Sigmoid colon (tissue), 4 donors: ENCODE results near the gene TM7SF3.

ENCODE experiments used
- EP300 ChIP-seq, 4 donors: sonication (generic); formaldehyde crosslinking; IDR thresholded peaks; one replicate each; pipeline ENCODE4 v1.6.1; 2017; ENCODE audit warnings: antibody characterized with exemption in 4 of 4
- POLR2A ChIP-seq, 2 donors: fragments of 450-650 bp; IDR thresholded peaks; one replicate each; pipeline ENCODE4 v1.6.1; 2016; ENCODE audit warnings: antibody characterized with exemption in 2 of 2, mild to moderate bottlenecking in 2 of 2, moderate library complexity in 2 of 2
- TF ChIP-seq, protein P1 (sequence below), 4 experiments: fragments of 450-650 bp in 3 of 4; fragments of 200-600 bp in 1 of 4; IDR thresholded peaks; one replicate each; pipeline ENCODE4 v1.5.1; 2016 to 2019; ENCODE audit warnings: antibody characterized with exemption in 4 of 4, mild to moderate bottlenecking in 3 of 4, moderate library complexity in 2 of 4

DNA sequence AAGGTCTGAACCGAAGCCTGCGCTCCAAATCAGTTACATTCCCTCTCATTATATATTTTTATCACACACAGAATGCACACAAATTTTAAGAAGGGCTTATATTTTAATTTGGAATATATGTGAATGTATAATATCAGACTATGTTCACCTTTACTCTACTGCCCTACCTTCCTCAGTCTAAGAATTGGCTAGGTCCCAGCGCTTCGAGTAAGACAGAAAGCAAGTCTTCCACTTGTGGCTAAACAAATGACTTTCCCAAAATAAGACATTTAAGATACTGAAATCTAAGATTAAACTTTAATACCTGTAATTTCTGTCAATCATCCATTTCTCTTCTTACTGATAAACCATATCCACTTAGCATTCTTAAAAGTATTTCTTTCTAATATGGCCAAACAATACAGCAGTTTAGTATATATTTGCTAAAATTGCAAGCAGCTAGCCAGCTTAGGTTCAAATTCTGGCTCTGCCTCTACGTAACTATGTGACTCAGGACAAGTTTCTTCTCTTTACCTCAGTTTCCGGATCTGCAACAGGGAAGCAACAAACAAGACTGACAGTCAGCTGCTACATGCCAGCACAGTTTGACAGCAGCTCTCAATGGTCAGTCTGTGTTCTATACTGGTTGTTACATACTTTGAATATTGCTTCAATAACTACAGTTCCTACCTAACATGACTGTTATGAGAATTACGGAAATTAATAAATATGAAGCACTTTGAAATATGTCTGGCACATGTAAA lies 78.4 kb downstream of the TM7SF3 start:
- TF ChIP-seq, protein P1, sequence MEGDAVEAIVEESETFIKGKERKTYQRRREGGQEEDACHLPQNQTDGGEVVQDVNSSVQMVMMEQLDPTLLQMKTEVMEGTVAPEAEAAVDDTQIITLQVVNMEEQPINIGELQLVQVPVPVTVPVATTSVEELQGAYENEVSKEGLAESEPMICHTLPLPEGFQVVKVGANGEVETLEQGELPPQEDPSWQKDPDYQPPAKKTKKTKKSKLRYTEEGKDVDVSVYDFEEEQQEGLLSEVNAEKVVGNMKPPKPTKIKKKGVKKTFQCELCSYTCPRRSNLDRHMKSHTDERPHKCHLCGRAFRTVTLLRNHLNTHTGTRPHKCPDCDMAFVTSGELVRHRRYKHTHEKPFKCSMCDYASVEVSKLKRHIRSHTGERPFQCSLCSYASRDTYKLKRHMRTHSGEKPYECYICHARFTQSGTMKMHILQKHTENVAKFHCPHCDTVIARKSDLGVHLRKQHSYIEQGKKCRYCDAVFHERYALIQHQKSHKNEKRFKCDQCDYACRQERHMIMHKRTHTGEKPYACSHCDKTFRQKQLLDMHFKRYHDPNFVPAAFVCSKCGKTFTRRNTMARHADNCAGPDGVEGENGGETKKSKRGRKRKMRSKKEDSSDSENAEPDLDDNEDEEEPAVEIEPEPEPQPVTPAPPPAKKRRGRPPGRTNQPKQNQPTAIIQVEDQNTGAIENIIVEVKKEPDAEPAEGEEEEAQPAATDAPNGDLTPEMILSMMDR (IDR thresholded peaks at IDR 0.05): no peak
- TF ChIP-seq POLR2A (IDR thresholded peaks at IDR 0.05): no peak
- no peak for TF ChIP-seq EP300 (IDR thresholded peaks at IDR 0.05)
